ENCODE results near the gene PLXNA2.

GRCh38 chr1:208159555-208160258, 84.5 kb downstream of the PLXNA2 start:
- TF ChIP-seq MEIS1 (CRISPR knock-in tag; IDR thresholded peaks at IDR 0.05; ENCODE audit: borderline replicate concordance) (no peak), CEBPZ (IDR thresholded peaks at IDR 0.05; ENCODE audit: low read length) (no peak), ETV6 (CRISPR knock-in tag; conservative IDR thresholded peaks at IDR 0.05) (no peak), MAX (IDR thresholded peaks at IDR 0.05) (no peak), KDM1A (CRISPR knock-in tag; IDR thresholded peaks at IDR 0.05) (no peak), KDM5A (IDR thresholded peaks at IDR 0.05; ENCODE audit: borderline replicate concordance, low read length) (no peak), PHF20 (CRISPR knock-in tag; IDR thresholded peaks at IDR 0.05) (no peak)
- TF ChIP-seq, protein P1, sequence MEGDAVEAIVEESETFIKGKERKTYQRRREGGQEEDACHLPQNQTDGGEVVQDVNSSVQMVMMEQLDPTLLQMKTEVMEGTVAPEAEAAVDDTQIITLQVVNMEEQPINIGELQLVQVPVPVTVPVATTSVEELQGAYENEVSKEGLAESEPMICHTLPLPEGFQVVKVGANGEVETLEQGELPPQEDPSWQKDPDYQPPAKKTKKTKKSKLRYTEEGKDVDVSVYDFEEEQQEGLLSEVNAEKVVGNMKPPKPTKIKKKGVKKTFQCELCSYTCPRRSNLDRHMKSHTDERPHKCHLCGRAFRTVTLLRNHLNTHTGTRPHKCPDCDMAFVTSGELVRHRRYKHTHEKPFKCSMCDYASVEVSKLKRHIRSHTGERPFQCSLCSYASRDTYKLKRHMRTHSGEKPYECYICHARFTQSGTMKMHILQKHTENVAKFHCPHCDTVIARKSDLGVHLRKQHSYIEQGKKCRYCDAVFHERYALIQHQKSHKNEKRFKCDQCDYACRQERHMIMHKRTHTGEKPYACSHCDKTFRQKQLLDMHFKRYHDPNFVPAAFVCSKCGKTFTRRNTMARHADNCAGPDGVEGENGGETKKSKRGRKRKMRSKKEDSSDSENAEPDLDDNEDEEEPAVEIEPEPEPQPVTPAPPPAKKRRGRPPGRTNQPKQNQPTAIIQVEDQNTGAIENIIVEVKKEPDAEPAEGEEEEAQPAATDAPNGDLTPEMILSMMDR (CRISPR knock-in tag; IDR thresholded peaks at IDR 0.05) = no peak

All from HepG2 (cell line).